K562 (cell line): ENCODE measurements around the gene CLIP2. TPM values are rescaled to one million over a fixed set of nuclear protein-coding genes. Genes with fewer than 3 reads are reported as not detected.

Experiments used
- CTBP1 ChIP-seq: fragments of 450-650 bp; IDR thresholded peaks from 2 replicates; pipeline ENCODE4 v1.6.1; 2016; ENCODE audit warnings: borderline replicate concordance
- DACH1 ChIP-seq: fragments of 450-650 bp; IDR thresholded peaks from 2 replicates; pipeline ENCODE4 v1.6.1; 2018; ENCODE audit not compliant: partially characterized antibody
- FOSL1 ChIP-seq: fragments of 200-800 bp; sonication (Bioruptor generic); conservative IDR thresholded peaks from 2 replicates; pipeline ENCODE4 v1.6.1; 2016; ENCODE audit warnings: missing genetic modification characterization, missing compliant biosample characterization
- MBD2 ChIP-seq: sonication (generic); IDR thresholded peaks from 2 replicates; pipeline ENCODE4 v1.6.1; 2016; ENCODE audit warnings: low read depth, borderline replicate concordance
- MTA3 ChIP-seq: fragments of 450-650 bp; formaldehyde crosslinking; IDR thresholded peaks from 2 replicates; pipeline ENCODE4 v1.6.1; 2017; ENCODE audit warnings: mild to moderate bottlenecking, borderline replicate concordance
- NELFE ChIP-seq: IDR thresholded peaks from 2 replicates; pipeline ENCODE4 v1.6.1; 2011; ENCODE audit warnings: mild to moderate bottlenecking; ENCODE audit not compliant: insufficient read depth, insufficient read length
- NEUROD1 ChIP-seq: fragments of 150-350 bp; IDR thresholded peaks from 2 replicates; pipeline ENCODE4 v1.6.1; 2014; ENCODE audit warnings: borderline replicate concordance, low read length, low read depth; ENCODE audit not compliant: partially characterized antibody
- NFYB ChIP-seq: IDR thresholded peaks from 2 replicates; pipeline ENCODE4 v1.6.1; 2011; ENCODE audit warnings: mild to moderate bottlenecking, moderate library complexity; ENCODE audit not compliant: insufficient read length; ENCODE audit errors: extremely low read depth
- NRF1 ChIP-seq, 2 experiments: fragments of 450-650 bp; IDR thresholded peaks in 1 of 2; conservative IDR thresholded peaks in 1 of 2; 2 replicates each; pipeline ENCODE4 v1.6.1; 2014; ENCODE audit warnings: mild to moderate bottlenecking in 2 of 2
- PHF8 ChIP-seq: fragments of 200-600 bp; sonication (generic); IDR thresholded peaks from 2 replicates; pipeline ENCODE4 v1.6.1; 2012; ENCODE audit warnings: mixed run types, mild to moderate bottlenecking, inconsistent platforms, low read length, moderate library complexity, borderline replicate concordance
- SMARCC2 ChIP-seq: fragments of 450-650 bp; IDR thresholded peaks from 2 replicates; pipeline ENCODE4 v1.6.1; 2017; ENCODE audit warnings: antibody characterized with exemption, moderate library complexity, mild to moderate bottlenecking, low read depth
- XRCC3 ChIP-seq: fragments of 450-650 bp; IDR thresholded peaks from 2 replicates; pipeline ENCODE4 v1.6.1; 2017; ENCODE audit warnings: mild to moderate bottlenecking, moderate library complexity
- ZNF24 ChIP-seq: fragments of 450-650 bp; IDR thresholded peaks from 2 replicates; pipeline ENCODE4 v1.6.1; 2016
- polyA plus RNA-seq, 8 experiments: library from polyadenylated mRNA; depleted of rRNA in 4 of 8; stranded (reverse) in 5 of 8; unstranded in 3 of 8; fragments of >200 nt; fragmentation: Nextera tagmentation in 2 of 8; fragmentation: Illumina TruSeq in 1 of 8; extraction: Ambion mirVana in 2 of 8; extraction: Trizol in 1 of 8; gene quantifications; 2 replicates each; pipeline versions ENCODE4 v1.2.1 to v1.2.3, GENCODE V29; 2011 to 2014; ENCODE audit warnings: inconsistent platforms in 1 of 8, missing spikeins in 1 of 8
- total RNA-seq, 7 experiments: library from RNA; depleted of rRNA in 6 of 7; stranded (reverse); fragments of >200 nt in 6 of 7; fragmentation: Illumina TruSeq in 2 of 7; extraction: Trizol in 2 of 7; gene quantifications; 2 replicates each; pipeline versions ENCODE4 v1.2.1 to v1.2.3, GENCODE V29; 2011 to 2021; ENCODE audit warnings: low replicate concordance in 1 of 7
- TF ChIP-seq, protein P1 (sequence below): fragments of 450-650 bp; IDR thresholded peaks from 2 replicates; pipeline ENCODE4 v1.6.1; 2016; ENCODE audit warnings: mild to moderate bottlenecking
- TF ChIP-seq, protein P2 (sequence below): fragments of 250-450 bp; sonication (Bioruptor Pico); IDR thresholded peaks from 2 replicates; pipeline ENCODE4 v1.5.0; 2021; ENCODE audit warnings: mild to moderate bottlenecking, borderline replicate concordance

The CLIP2 gene
- total and polyA plus RNA-seq, 9 of the 15 experiments (the other 6 are each of a cell fraction or from before 2014, with no cell fraction given), result 0.07 to 5.4 (median 2.1) TPM

GRCh38 chr7:74453322-74454011, 164.3 kb downstream of the CLIP2 start, which contains the start of gene GTF2IRD1 (continued):
- 0 out of 2 replicates have a peak, but pooled peaks have one; percentile 25 for TF ChIP-seq MTA3
- peak; percentile 63; the same call in 1 of the 2 replicates for TF ChIP-seq PHF8
- TF ChIP-seq, protein P1, sequence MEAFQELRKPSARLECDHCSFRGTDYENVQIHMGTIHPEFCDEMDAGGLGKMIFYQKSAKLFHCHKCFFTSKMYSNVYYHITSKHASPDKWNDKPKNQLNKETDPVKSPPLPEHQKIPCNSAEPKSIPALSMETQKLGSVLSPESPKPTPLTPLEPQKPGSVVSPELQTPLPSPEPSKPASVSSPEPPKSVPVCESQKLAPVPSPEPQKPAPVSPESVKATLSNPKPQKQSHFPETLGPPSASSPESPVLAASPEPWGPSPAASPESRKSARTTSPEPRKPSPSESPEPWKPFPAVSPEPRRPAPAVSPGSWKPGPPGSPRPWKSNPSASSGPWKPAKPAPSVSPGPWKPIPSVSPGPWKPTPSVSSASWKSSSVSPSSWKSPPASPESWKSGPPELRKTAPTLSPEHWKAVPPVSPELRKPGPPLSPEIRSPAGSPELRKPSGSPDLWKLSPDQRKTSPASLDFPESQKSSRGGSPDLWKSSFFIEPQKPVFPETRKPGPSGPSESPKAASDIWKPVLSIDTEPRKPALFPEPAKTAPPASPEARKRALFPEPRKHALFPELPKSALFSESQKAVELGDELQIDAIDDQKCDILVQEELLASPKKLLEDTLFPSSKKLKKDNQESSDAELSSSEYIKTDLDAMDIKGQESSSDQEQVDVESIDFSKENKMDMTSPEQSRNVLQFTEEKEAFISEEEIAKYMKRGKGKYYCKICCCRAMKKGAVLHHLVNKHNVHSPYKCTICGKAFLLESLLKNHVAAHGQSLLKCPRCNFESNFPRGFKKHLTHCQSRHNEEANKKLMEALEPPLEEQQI, result no peak
- no peak for TF ChIP-seq XRCC3
- TF ChIP-seq MBD2, result peak; percentile 92
- no peak for TF ChIP-seq FOSL1 (tag)
- peak; percentile 34 for TF ChIP-seq NEUROD1
- peak; percentile 69 for TF ChIP-seq NRF1 (conservative IDR thresholded peaks at IDR 0.05 in 1 of 2, IDR thresholded peaks at IDR 0.05 in 1 of 2)
- no peak for TF ChIP-seq NELFE
- TF ChIP-seq NFYB, result peak; percentile 76
- no peak for TF ChIP-seq DACH1
- TF ChIP-seq CTBP1, result 0 out of 2 replicates have a peak, but pooled peaks have one; percentile 19
- TF ChIP-seq, protein P2, sequence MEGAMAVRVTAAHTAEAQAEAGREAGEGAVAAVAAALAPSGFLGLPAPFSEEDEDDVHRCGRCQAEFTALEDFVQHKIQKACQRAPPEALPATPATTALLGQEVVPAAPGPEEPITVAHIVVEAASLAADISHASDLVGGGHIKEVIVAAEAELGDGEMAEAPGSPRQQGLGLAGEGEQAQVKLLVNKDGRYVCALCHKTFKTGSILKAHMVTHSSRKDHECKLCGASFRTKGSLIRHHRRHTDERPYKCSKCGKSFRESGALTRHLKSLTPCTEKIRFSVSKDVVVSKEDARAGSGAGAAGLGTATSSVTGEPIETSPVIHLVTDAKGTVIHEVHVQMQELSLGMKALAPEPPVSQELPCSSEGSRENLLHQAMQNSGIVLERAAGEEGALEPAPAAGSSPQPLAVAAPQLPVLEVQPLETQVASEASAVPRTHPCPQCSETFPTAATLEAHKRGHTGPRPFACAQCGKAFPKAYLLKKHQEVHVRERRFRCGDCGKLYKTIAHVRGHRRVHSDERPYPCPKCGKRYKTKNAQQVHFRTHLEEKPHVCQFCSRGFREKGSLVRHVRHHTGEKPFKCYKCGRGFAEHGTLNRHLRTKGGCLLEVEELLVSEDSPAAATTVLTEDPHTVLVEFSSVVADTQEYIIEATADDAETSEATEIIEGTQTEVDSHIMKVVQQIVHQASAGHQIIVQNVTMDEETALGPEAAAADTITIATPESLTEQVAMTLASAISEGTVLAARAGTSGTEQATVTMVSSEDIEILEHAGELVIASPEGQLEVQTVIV, result no peak
- no peak for TF ChIP-seq SMARCC2
- no peak for TF ChIP-seq ZNF24
